22Rv1 (cell line): Measurements from ENCODE around the gene OOSP4B.

Experiments used
- CTCF ChIP-seq: fragments of 450-650 bp; IDR thresholded peaks from 2 replicates; pipeline ENCODE4 v1.5.1; 2017; ENCODE audit warnings: mild to moderate bottlenecking
- ZFX ChIP-seq: fragments of 450-650 bp; IDR thresholded peaks from 2 replicates; pipeline ENCODE4 v1.6.1; 2017; ENCODE audit warnings: antibody characterized with exemption, borderline replicate concordance

- TF ChIP-seq ZFX = no peak
- TF ChIP-seq CTCF = no peak
Measured at GRCh38 chr11:59997800-59998199, 19.2 kb upstream of the OOSP4B start.
